Liver (tissue), 9 donors: ENCODE data around the gene PLA2G7. TPM values are rescaled to one million over a fixed set of nuclear protein-coding genes. Genes with fewer than 3 reads are reported as not detected.

Experiments
- DNase-seq: peaks from one replicate; pipeline ENCODE4 v3.0.0-alpha.2; 2017; ENCODE audit warnings: low spot score
- H3K27ac ChIP-seq, 2 donors: one replicate each; pipeline ENCODE4 v1.7.0; 2013; ENCODE audit warnings: inconsistent platforms in 2 of 2, low read length in 2 of 2, control low read depth in 1 of 2, low read depth in 1 of 2, mild to moderate bottlenecking in 1 of 2
- H3K27me3 ChIP-seq, 4 donors: one replicate each; pipeline versions ENCODE4 v1.6.1 to v1.7.0; 2013; ENCODE audit warnings: low read length in 3 of 4, inconsistent platforms in 1 of 4, mild to moderate bottlenecking in 1 of 4, moderate library complexity in 1 of 4; ENCODE audit not compliant: control insufficient read depth in 4 of 4, insufficient read depth in 4 of 4
- H3K36me3 ChIP-seq, 4 donors: one replicate each; pipeline versions ENCODE4 v1.6.1 to v1.7.0; 2013; ENCODE audit warnings: low read length in 3 of 4, mild to moderate bottlenecking in 3 of 4, low read depth in 1 of 4, moderate library complexity in 1 of 4; ENCODE audit not compliant: control insufficient read depth in 4 of 4, insufficient read depth in 3 of 4
- H3K4me1 ChIP-seq, 4 donors: one replicate each; pipeline versions ENCODE4 v1.6.1 to v1.7.0; 2013; ENCODE audit warnings: low read length in 3 of 4, mild to moderate bottlenecking in 3 of 4, moderate library complexity in 1 of 4; ENCODE audit not compliant: control insufficient read depth in 4 of 4, insufficient read depth in 4 of 4
- H3K4me3 ChIP-seq, 3 donors: one replicate each; pipeline versions ENCODE4 v1.6.1 to v1.7.0; 2013; ENCODE audit warnings: low read length in 3 of 3, control low read depth in 1 of 3, low read depth in 1 of 3, mild to moderate bottlenecking in 1 of 3
- H3K9ac ChIP-seq, 2 donors: one replicate each; pipeline ENCODE4 v1.7.0; 2013; ENCODE audit warnings: low read length in 2 of 2, mild to moderate bottlenecking in 2 of 2, moderate library complexity in 2 of 2, control low read depth in 1 of 2, low read depth in 1 of 2
- H3K9me3 ChIP-seq, 4 donors: one replicate each; pipeline versions ENCODE4 v1.6.1 to v1.7.0; 2013; ENCODE audit warnings: low read length in 3 of 4; ENCODE audit not compliant: control insufficient read depth in 4 of 4
- CTCF ChIP-seq: fragments of 150-350 bp; IDR thresholded peaks from 2 replicates; pipeline ENCODE4 v1.5.1; 2017; ENCODE audit warnings: improper control_type of control experiment, low read depth, low read length; ENCODE audit not compliant: missing input control
- EGR1 ChIP-seq, 2 donors: IDR thresholded peaks; 2 replicates each; pipeline ENCODE4 v1.6.1; 2016 to 2018; ENCODE audit warnings: antibody characterized with exemption in 2 of 2, low read depth in 2 of 2
- FOXA1 ChIP-seq: IDR thresholded peaks from 2 replicates; pipeline ENCODE4 v1.6.1; 2016; ENCODE audit warnings: antibody characterized with exemption
- FOXA2 ChIP-seq: IDR thresholded peaks from 2 replicates; pipeline ENCODE4 v1.6.1; 2016; ENCODE audit warnings: antibody characterized with exemption
- HNF4A ChIP-seq, 2 donors: conservative IDR thresholded peaks; 2 replicates each; pipeline ENCODE4 v1.6.1; 2016; ENCODE audit warnings: antibody characterized with exemption in 2 of 2, mild to moderate bottlenecking in 2 of 2
- JUND ChIP-seq, 2 donors: IDR thresholded peaks; 2 replicates each; pipeline ENCODE4 v1.6.1; 2016; ENCODE audit warnings: antibody characterized with exemption in 2 of 2
- RAD21 ChIP-seq, 2 donors: IDR thresholded peaks; 2 replicates each; pipeline ENCODE4 v1.6.1; 2016; ENCODE audit warnings: antibody characterized with exemption in 2 of 2, mild to moderate bottlenecking in 2 of 2
- REST ChIP-seq: IDR thresholded peaks from 2 replicates; pipeline ENCODE4 v1.6.1; 2016; ENCODE audit warnings: antibody characterized with exemption, mild to moderate bottlenecking
- SP1 ChIP-seq: IDR thresholded peaks from 2 replicates; pipeline ENCODE4 v1.6.1; 2018; ENCODE audit warnings: antibody characterized with exemption, mild to moderate bottlenecking
- ZBTB33 ChIP-seq: IDR thresholded peaks from 2 replicates; pipeline ENCODE4 v1.6.1; 2016; ENCODE audit warnings: antibody characterized with exemption
- WGBS: extraction: QIAGEN DNeasy Blood & Tissue Kit; methylation state at CpG from one replicate; pipeline ENCODE4 v1.1.7; 2013; 5-methylcytosine and 5-hydroxymethylcytosine counted together
- polyA plus RNA-seq, 2 donors: library from polyadenylated mRNA; stranded (reverse) in 1 of 2; unstranded in 1 of 2; fragments of 200-250 nt in 1 of 2; fragments of >200 nt in 1 of 2; fragmentation: Nextera tagmentation in 1 of 2; extraction: Ambion mirVana in 1 of 2; gene quantifications; one replicate each; pipeline versions ENCODE4 v1.2.1 to v1.2.3, GENCODE V29; 2013 to 2015
- total RNA-seq, 2 donors: library from RNA; depleted of rRNA; stranded (reverse); fragments of >200 nt; gene quantifications; one replicate each; pipeline ENCODE4 v1.2.3, GENCODE V29; 2014
- donor health status: healthy.
- donor health status: healthy.
- donor health status: healthy.
- donor health status: healthy.
- donor health status: healthy.

Gene PLA2G7
- total and polyA plus RNA-seq, 4 donors, result 0.35 to 24.7 (median 1.3) TPM

- TF ChIP-seq EGR1 (IDR thresholded peaks at IDR 0.05; ENCODE audit: low read depth in 2 of 2) (no peak), FOXA2 (no peak), SP1 (no peak), FOXA1 (no peak)
These were observed 35.2 kb downstream of the PLA2G7 start (continued) for GRCh38 chr6:46699970-46700369.

GRCh38 chr6:46690911-46691451, 44.2 kb downstream of the PLA2G7 start:
- no peak overlapping the region for H3K27ac ChIP-seq
- WGBS, result 17% methylated on average over 1 of the region's 1 CpG
- H3K4me3 ChIP-seq, result no peak overlapping the region
- no peaks in the 10 kb centered on the region for H3K36me3 ChIP-seq
- peaks cover 0 to 6% (median 0%) of the 10 kb centered on the region in 4 donors for H3K4me1 ChIP-seq
- no peak for DNase-seq
- H3K9me3 ChIP-seq, result peaks cover 0 to 4% (median 0%) of the 10 kb centered on the region in 4 donors
- H3K27me3 ChIP-seq, result no peaks in the 10 kb centered on the region
- TF ChIP-seq REST, result no peak
- TF ChIP-seq SP1, result no peak
- TF ChIP-seq RAD21 (IDR thresholded peaks at IDR 0.05), result no peak
- peak in 1 of 2 donors; percentile 16 for TF ChIP-seq JUND (IDR thresholded peaks at IDR 0.05)
- TF ChIP-seq HNF4A (conservative IDR thresholded peaks at IDR 0.05), result peak in 1 of 2 donors; percentile 39
- TF ChIP-seq CTCF, result no peak
- H3K9ac ChIP-seq, result no peak overlapping the region

- H3K27me3 ChIP-seq, result no peaks in the 10 kb centered on the region
- no peaks in the 10 kb centered on the region for H3K36me3 ChIP-seq
- WGBS, result 86% methylated on average over 2 of the region's 2 CpGs
- no peak overlapping the region for H3K4me3 ChIP-seq
- peaks cover 0 to 4% (median 0%) of the 10 kb centered on the region in 4 donors for H3K9me3 ChIP-seq
- no peak for TF ChIP-seq JUND (IDR thresholded peaks at IDR 0.05)
- no peak for TF ChIP-seq REST
- TF ChIP-seq FOXA1, result no peak
- no peak for TF ChIP-seq HNF4A (conservative IDR thresholded peaks at IDR 0.05)
- TF ChIP-seq FOXA2, result no peak
- TF ChIP-seq ZBTB33, result no peak
- no peak for TF ChIP-seq CTCF
- no peak overlapping the region for H3K9ac ChIP-seq
- peaks cover 0 to 6% (median 0%) of the 10 kb centered on the region in 4 donors for H3K4me1 ChIP-seq
- no peak for DNase-seq
- H3K27ac ChIP-seq, result no peak overlapping the region
These were observed 44.9 kb downstream of the PLA2G7 start for GRCh38 chr6:46690141-46690755.
